GM21526 (cell line): ENCODE data around the gene UTP20.
"Not testable (repeated sequence)": the region's sequence is repeated elsewhere in the genome, so short reads cannot be mapped to it uniquely, and the experiment has no call there.

Source experiments
- ATAC-seq: cut with Tn5 transposase; IDR thresholded peaks from one replicate; pipeline ENCODE4 v1.9.1; 2021; ENCODE audit warnings: moderate library complexity; ENCODE audit not compliant: unreplicated experiment, low FRiP score

UTP20 gene

GRCh38 chr12:101325590-101325989 is 45.7 kb downstream of the UTP20 start:
- ATAC-seq = no peak

- ATAC-seq = no peak
These were observed 47.1 kb downstream of the UTP20 start for GRCh38 chr12:101327051-101327450.

- no peak for ATAC-seq
These were observed 47.6 kb downstream of the UTP20 start for GRCh38 chr12:101327546-101327945.

GRCh38 chr12:101328917-101329316 is 49.0 kb downstream of the UTP20 start:
- ATAC-seq = no peak

- no peak for ATAC-seq
These were observed 50.7 kb downstream of the UTP20 start for GRCh38 chr12:101330631-101331030.

- ATAC-seq = no peak
These were observed 56.5 kb downstream of the UTP20 start for GRCh38 chr12:101336437-101336836.

GRCh38 chr12:101338087-101338486 is 58.2 kb downstream of the UTP20 start:
- no peak for ATAC-seq

- no peak for ATAC-seq
These were observed 64.0 kb downstream of the UTP20 start for GRCh38 chr12:101343893-101344292.

GRCh38 chr12:101351682-101352081 is 71.8 kb downstream of the UTP20 start:
- no peak for ATAC-seq

GRCh38 chr12:101356794-101357193 is 76.9 kb downstream of the UTP20 start:
- no peak for ATAC-seq

GRCh38 chr12:101361455-101361854 is 81.5 kb downstream of the UTP20 start:
- no peak for ATAC-seq

GRCh38 chr12:101368016-101368415 is 88.1 kb downstream of the UTP20 start:
- no peak for ATAC-seq

- no peak for ATAC-seq
These were observed 92.5 kb downstream of the UTP20 start for GRCh38 chr12:101372431-101372830.

- no peak for ATAC-seq
These were observed 95.7 kb downstream of the UTP20 start for GRCh38 chr12:101375573-101375972.

GRCh38 chr12:101379149-101379548 is 99.2 kb downstream of the UTP20 start:
- ATAC-seq = no peak

- ATAC-seq = not testable (repeated sequence)
These were observed 111.3 kb downstream of the UTP20 start for GRCh38 chr12:101391181-101391580.

GRCh38 chr12:101407049-101407435 is 127.1 kb downstream of the UTP20 start:
- ATAC-seq = peak; percentile 27

- peak; percentile 82 for ATAC-seq
These were observed 127.8 kb downstream of the UTP20 start, which contains the start of gene ARL1 for GRCh38 chr12:101407436-101408345. ARL1 (minus strand) TSS chr12:101407772; CDS start chr12:101407645, 127 bp downstream.

GRCh38 chr12:101410169-101410568 is 130.3 kb downstream of the UTP20 start:
- not testable (repeated sequence) for ATAC-seq

- ATAC-seq = no peak
These were observed 134.7 kb downstream of the UTP20 start for GRCh38 chr12:101414533-101415119.

GRCh38 chr12:101415228-101415627 is 135.3 kb downstream of the UTP20 start:
- ATAC-seq = no peak

- ATAC-seq = not testable (repeated sequence)
These were observed 142.2 kb downstream of the UTP20 start for GRCh38 chr12:101422066-101422465.
